Measurements from ENCODE around the gene CAMKK2.

DNA sequence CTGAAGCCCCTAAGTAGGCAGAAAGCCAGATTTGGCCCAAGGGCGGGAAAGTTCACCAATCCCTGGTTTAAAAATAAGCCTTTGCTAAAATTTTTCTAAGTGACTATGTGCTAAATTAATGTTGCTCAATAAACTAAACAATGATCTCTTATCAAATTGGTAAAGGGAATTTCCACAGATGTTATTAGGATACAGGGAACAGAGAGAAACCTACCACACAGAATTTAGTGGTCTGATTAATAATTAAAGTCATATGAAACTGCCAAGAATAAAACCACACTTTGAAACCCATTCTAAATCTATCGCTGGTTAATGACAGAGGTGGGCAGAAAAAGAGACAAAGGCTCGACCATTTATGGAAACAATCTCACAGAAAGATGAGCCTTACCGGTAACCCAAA is 33.7 kb upstream of the CAMKK2 start:
- TF ChIP-seq, protein P1, sequence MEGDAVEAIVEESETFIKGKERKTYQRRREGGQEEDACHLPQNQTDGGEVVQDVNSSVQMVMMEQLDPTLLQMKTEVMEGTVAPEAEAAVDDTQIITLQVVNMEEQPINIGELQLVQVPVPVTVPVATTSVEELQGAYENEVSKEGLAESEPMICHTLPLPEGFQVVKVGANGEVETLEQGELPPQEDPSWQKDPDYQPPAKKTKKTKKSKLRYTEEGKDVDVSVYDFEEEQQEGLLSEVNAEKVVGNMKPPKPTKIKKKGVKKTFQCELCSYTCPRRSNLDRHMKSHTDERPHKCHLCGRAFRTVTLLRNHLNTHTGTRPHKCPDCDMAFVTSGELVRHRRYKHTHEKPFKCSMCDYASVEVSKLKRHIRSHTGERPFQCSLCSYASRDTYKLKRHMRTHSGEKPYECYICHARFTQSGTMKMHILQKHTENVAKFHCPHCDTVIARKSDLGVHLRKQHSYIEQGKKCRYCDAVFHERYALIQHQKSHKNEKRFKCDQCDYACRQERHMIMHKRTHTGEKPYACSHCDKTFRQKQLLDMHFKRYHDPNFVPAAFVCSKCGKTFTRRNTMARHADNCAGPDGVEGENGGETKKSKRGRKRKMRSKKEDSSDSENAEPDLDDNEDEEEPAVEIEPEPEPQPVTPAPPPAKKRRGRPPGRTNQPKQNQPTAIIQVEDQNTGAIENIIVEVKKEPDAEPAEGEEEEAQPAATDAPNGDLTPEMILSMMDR (conservative IDR thresholded peaks at IDR 0.05), result no peak
- TF ChIP-seq EZH2 (IDR thresholded peaks at IDR 0.05; ENCODE audit: low read depth), result no peak

Data from PC-9 (cell line).